HepG2 (cell line): ENCODE data around the gene IGFALS. TPM values are rescaled to one million over a fixed set of nuclear protein-coding genes. Genes with fewer than 3 reads are reported as not detected.
A peak's percentile ranks its signal among the peaks of the same experiment; 100 is the strongest.

Experiments
- ATAC-seq: fragments of 200-7000 bp; cut with Tn5 transposase; 3 replicates; pipeline ENCODE4 v1.9.1; 2020; ENCODE audit warnings: mild to moderate bottlenecking, moderate library complexity
- BruUV-seq: library from RNA; stranded (reverse); fragments of 400-500 nt; replicated peaks from 2 replicates; lab custom pipeline; 2021; lab: Mats Ljungman, UMichigan
- CTCF ChIA-PET: fragments of 300-600 bp; formaldehyde crosslinking; extraction: SDS; loops from one replicate; lab custom pipeline; 2021; ENCODE audit warnings: low total read pairs, inconsistent platforms, low intra/inter-chr PET ratio; lab: Yijun Ruan, JAX
- POLR2A ChIA-PET: fragments of 350-600 bp; sonication (Branson Sonifier 250); formaldehyde crosslinking; loops from one replicate; lab custom pipeline; 2020; ENCODE audit warnings: antibody characterized with exemption, inconsistent platforms; lab: Yijun Ruan, JAX
- DNase-seq: peaks from one replicate; pipeline ENCODE4 v3.0.0-alpha.2; 2015; ENCODE audit warnings: low spot score
- FAIRE-seq: peaks from 3 replicates; lab custom pipeline; 2011; peaks lifted over from hg19 to GRCh38; lab: Jason Lieb, UNC
- H2AFZ ChIP-seq: one replicate; pipeline ENCODE4 v1.6.1; 2011; ENCODE audit warnings: low read length, inconsistent platforms
- H3K27ac ChIP-seq: fragments of 300-600 bp; 3 replicates; pipeline ENCODE4 v1.8.0; 2011; ENCODE audit warnings: mixed run types, mild to moderate bottlenecking, mixed read lengths, low read length, inconsistent platforms; ENCODE audit not compliant: insufficient read depth; ENCODE audit errors: extremely low read length
- H3K27me3 ChIP-seq, 2 experiments: fragments of 200-600 bp in 1 of 2; 2 replicates in 1 of 2; 3 replicates in 1 of 2; pipeline versions ENCODE4 v1.6.0 to v1.8.0; 2011; ENCODE audit warnings: low read length in 2 of 2, mild to moderate bottlenecking in 2 of 2, moderate library complexity in 2 of 2, inconsistent platforms in 1 of 2; ENCODE audit not compliant: insufficient read depth in 2 of 2, control insufficient read depth in 1 of 2
- H3K36me3 ChIP-seq, 2 experiments: fragments of 200-600 bp in 1 of 2; replicated peaks in 1 of 2; 2 replicates in 1 of 2; 3 replicates in 1 of 2; pipeline versions ENCODE4 v1.5.1 to v1.8.0; 2011; ENCODE audit warnings: low read length in 2 of 2, inconsistent platforms in 1 of 2; ENCODE audit not compliant: insufficient read depth in 2 of 2, control insufficient read depth in 1 of 2
- H3K4me1 ChIP-seq: 2 replicates; pipeline ENCODE4 v1.5.1; 2012; ENCODE audit warnings: low read length, inconsistent platforms; ENCODE audit not compliant: insufficient read depth
- H3K4me2 ChIP-seq: 2 replicates; pipeline ENCODE4 v1.6.0; 2011; ENCODE audit warnings: low read depth, low read length, inconsistent platforms
- H3K4me3 ChIP-seq, 3 experiments: fragments of 200-600 bp in 1 of 3; sonication (generic), shearing (Covaris generic) in 1 of 3; replicated peaks in 1 of 3; 2 replicates each; pipeline ENCODE4 v1.5.1; 2011 to 2016; ENCODE audit warnings: low read length in 3 of 3, inconsistent platforms in 2 of 3, low read depth in 2 of 3, mild to moderate bottlenecking in 2 of 3, control low read depth in 1 of 3, mixed read lengths in 1 of 3; ENCODE audit not compliant: insufficient read depth in 1 of 3
- H3K79me2 ChIP-seq: one replicate; pipeline ENCODE4 v1.6.1; 2011; ENCODE audit warnings: low read length, inconsistent platforms; ENCODE audit not compliant: insufficient read depth
- H3K9ac ChIP-seq: 2 replicates; pipeline ENCODE4 v1.6.0; 2011; ENCODE audit warnings: mild to moderate bottlenecking, low read depth, low read length, inconsistent platforms; ENCODE audit not compliant: insufficient read depth
- H3K9me3 ChIP-seq: 2 replicates; pipeline ENCODE4 v1.5.1; 2012; ENCODE audit warnings: mild to moderate bottlenecking, low read length
- H4K20me1 ChIP-seq: 2 replicates; pipeline ENCODE4 v1.6.0; 2011; ENCODE audit warnings: inconsistent platforms, mild to moderate bottlenecking, low read length, moderate library complexity; ENCODE audit not compliant: insufficient read depth
- AKAP8 ChIP-seq: sonication (generic); formaldehyde crosslinking; IDR thresholded peaks from 2 replicates; pipeline ENCODE4 v1.5.1; 2020; ENCODE audit warnings: mild to moderate bottlenecking, missing genetic modification reagents
- BRCA1 ChIP-seq: sonication (generic); formaldehyde crosslinking; IDR thresholded peaks from 2 replicates; pipeline ENCODE4 v1.4.0; 2020; ENCODE audit warnings: missing genetic modification reagents
- HNRNPL ChIP-seq: fragments of 200-400 bp; formaldehyde crosslinking; IDR thresholded peaks from 2 replicates; pipeline ENCODE4 v1.6.1; 2017; ENCODE audit warnings: mild to moderate bottlenecking, low read depth, low read length
- PHF20 ChIP-seq: sonication (generic); formaldehyde crosslinking; IDR thresholded peaks from 2 replicates; pipeline ENCODE4 v1.5.0; 2020; ENCODE audit warnings: mild to moderate bottlenecking, missing genetic modification reagents
- POLR2A ChIP-seq, 2 experiments: IDR thresholded peaks; 2 replicates each; pipeline ENCODE4 v1.6.1; 2011; ENCODE audit warnings: low read depth in 2 of 2, low read length in 2 of 2, mild to moderate bottlenecking in 1 of 2, moderate library complexity in 1 of 2; ENCODE audit not compliant: insufficient read depth in 1 of 2
- RBFOX2 ChIP-seq: fragments of 200-400 bp; formaldehyde crosslinking; IDR thresholded peaks from 2 replicates; pipeline ENCODE4 v1.6.1; 2017; ENCODE audit warnings: low read depth, mild to moderate bottlenecking, low read length
- SP2 ChIP-seq: sonication (generic); formaldehyde crosslinking; IDR thresholded peaks from 2 replicates; pipeline ENCODE4 v1.5.1; 2020; ENCODE audit warnings: mild to moderate bottlenecking, missing genetic modification reagents
- WGBS: methylation state at CpG from one replicate; pipeline ENCODE4 v1.1.6; 2017; ENCODE audit warnings: low lambda C conversion rate; 5-methylcytosine and 5-hydroxymethylcytosine counted together
- in situ Hi-C: cut with HindIII; loops from 2 replicates; pipeline ENCODE4 v1.10.0; 2017; ENCODE audit warnings: low pct_unique_long_range_greater_than_20kb; ENCODE audit not compliant: extremely low pct_ligation_motif_present
- intact Hi-C: fragments of 100-400 bp; cut with micrococcal nuclease; formaldehyde crosslinking; loops from one replicate; pipeline ENCODE4 v1.10.0; 2022; ENCODE audit not compliant: unreplicated experiment
- polyA plus RNA-seq, 8 experiments: library from polyadenylated mRNA; depleted of rRNA in 3 of 8; stranded (reverse) in 7 of 8; unstranded in 1 of 8; fragments of >200 nt; fragmentation: Illumina TruSeq in 4 of 8; extraction: Trizol in 4 of 8; gene quantifications; 2 replicates each; pipeline versions ENCODE4 v1.2.1 to v1.2.3, GENCODE V29; 2011 to 2016; ENCODE audit warnings: low read depth in 4 of 8, missing spikeins in 1 of 8, mixed read lengths in 1 of 8; ENCODE audit not compliant: insufficient read depth in 1 of 8
- total RNA-seq, 5 experiments: library from RNA; depleted of rRNA; stranded (reverse); fragments of >200 nt; fragmentation: Illumina TruSeq; extraction: Trizol; gene quantifications; 2 replicates each; pipeline ENCODE4 v1.2.3, GENCODE V29; 2016; ENCODE audit warnings: low read depth in 1 of 5
- TF ChIP-seq, protein P1 (sequence below): sonication (generic); formaldehyde crosslinking; IDR thresholded peaks from 2 replicates; pipeline ENCODE4 v1.4.0; 2020; ENCODE audit warnings: missing genetic modification reagents

Gene IGFALS
- total and polyA plus RNA-seq, 2 of the 13 experiments (the other 11 are each of a cell fraction or from before 2014, with no cell fraction given): 0.34 to 2.4 TPM

DNA sequence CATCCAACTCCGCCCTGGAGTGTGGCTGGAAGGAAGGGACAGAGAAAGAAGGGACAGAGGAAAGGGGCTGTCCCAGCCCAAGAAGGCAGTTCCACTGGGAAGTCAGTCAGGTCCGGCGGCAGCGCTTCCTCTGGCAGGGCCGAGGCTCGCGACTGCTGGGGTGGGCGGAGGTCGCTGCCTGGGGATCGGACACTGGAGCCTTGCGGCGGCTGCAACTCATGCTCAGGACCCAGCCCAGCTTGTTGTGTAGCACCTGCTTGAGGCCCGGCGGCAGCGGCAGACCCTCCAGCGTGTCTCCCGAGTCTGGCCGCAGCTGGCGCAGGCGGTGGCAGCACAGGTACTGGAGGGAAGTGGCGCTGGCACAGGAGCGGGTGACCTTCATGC lies 16.5 kb downstream of the IGFALS start:
- H3K36me3 ChIP-seq: peaks cover 5 to 13% of the 10 kb centered on the region in 2 experiments; a peak in 3 of 5 replicates
- POLR2A ChIA-PET: interaction anchor here (3.8 kb wide), 1 partner anchor 47 kb away, joined by 10 read pairs; no protein-coding TSS in a partner anchor
- no TSS peak for BruUV-seq
- intact Hi-C loops (no loop called here), in situ Hi-C loops (no loop called here)
- no peak overlapping the region for H3K27ac ChIP-seq
- ATAC-seq: no peak
- no peak overlapping the region for H3K4me3 ChIP-seq
- TF ChIP-seq, protein P1, sequence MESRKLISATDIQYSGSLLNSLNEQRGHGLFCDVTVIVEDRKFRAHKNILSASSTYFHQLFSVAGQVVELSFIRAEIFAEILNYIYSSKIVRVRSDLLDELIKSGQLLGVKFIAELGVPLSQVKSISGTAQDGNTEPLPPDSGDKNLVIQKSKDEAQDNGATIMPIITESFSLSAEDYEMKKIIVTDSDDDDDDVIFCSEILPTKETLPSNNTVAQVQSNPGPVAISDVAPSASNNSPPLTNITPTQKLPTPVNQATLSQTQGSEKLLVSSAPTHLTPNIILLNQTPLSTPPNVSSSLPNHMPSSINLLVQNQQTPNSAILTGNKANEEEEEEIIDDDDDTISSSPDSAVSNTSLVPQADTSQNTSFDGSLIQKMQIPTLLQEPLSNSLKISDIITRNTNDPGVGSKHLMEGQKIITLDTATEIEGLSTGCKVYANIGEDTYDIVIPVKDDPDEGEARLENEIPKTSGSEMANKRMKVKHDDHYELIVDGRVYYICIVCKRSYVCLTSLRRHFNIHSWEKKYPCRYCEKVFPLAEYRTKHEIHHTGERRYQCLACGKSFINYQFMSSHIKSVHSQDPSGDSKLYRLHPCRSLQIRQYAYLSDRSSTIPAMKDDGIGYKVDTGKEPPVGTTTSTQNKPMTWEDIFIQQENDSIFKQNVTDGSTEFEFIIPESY: 0 out of 2 replicates have a peak, but pooled peaks have one; percentile 34
- TF ChIP-seq POLR2A (IDR thresholded peaks at IDR 0.05; ENCODE audit: insufficient read depth in 1 of 2, low read depth in 2 of 2, low read length in 2 of 2): peak in 1 of 2 experiments; percentile 7; a peak in 1 of 4 replicates
- no peak for TF ChIP-seq BRCA1 (CRISPR knock-in tag)
- no peak for TF ChIP-seq PHF20 (CRISPR knock-in tag)
- 0 out of 2 replicates have a peak, but pooled peaks have one; percentile 4 for TF ChIP-seq HNRNPL
- no peak for TF ChIP-seq SP2 (CRISPR knock-in tag)
- TF ChIP-seq AKAP8 (CRISPR knock-in tag): no peak
- peak; percentile 75; the same call in 1 of the 2 replicates for TF ChIP-seq RBFOX2
- peaks cover 27% of the 10 kb centered on the region for H3K79me2 ChIP-seq
- no peak overlapping the region for H3K9ac ChIP-seq
- H2AFZ ChIP-seq: no peak overlapping the region
- DNase-seq: no peak
- H3K27me3 ChIP-seq: no peaks in the 10 kb centered on the region; a peak in 2 of 5 replicates
- no peaks in the 10 kb centered on the region for H4K20me1 ChIP-seq
- H3K4me1 ChIP-seq: peaks cover 24% of the 10 kb centered on the region
- 92% methylated on average over 7 of the region's 22 CpGs for WGBS
- H3K4me2 ChIP-seq: no peak overlapping the region
- CTCF ChIA-PET: no interaction called here
- H3K9me3 ChIP-seq: no peaks in the 10 kb centered on the region
- FAIRE-seq: no peak
